Stomach (tissue), 9 donors: Measurements from ENCODE around the gene ZNF277. TPM values are rescaled to one million over a fixed set of nuclear protein-coding genes. Genes with fewer than 3 reads are reported as not detected.

ENCODE experiments used
- DNase-seq, 2 donors: peaks; one replicate each; pipeline versions ENCODE4 v3.0.0 to v3.0.0-alpha.2; 2013 to 2019
- H3K27ac ChIP-seq, 5 donors: fragments of 200-600 bp in 4 of 5; sonication (generic) in 4 of 5; one replicate each; pipeline ENCODE4 v1.5.1; 2013 to 2019; ENCODE audit warnings: mild to moderate bottlenecking in 1 of 5, moderate library complexity in 1 of 5
- H3K27me3 ChIP-seq, 3 donors: fragments of 200-600 bp; sonication (generic); one replicate each; pipeline ENCODE4 v1.5.1; 2017 to 2019; ENCODE audit warnings: mixed run types in 1 of 3
- H3K36me3 ChIP-seq, 4 donors: fragments of 200-600 bp; sonication (generic); 1 replicate in 3 of 4; 2 replicates in 1 of 4; pipeline ENCODE4 v1.5.1; 2016 to 2019
- H3K4me1 ChIP-seq, 4 donors: fragments of 200-600 bp; sonication (generic); one replicate each; pipeline ENCODE4 v1.5.1; 2016 to 2019
- H3K4me3 ChIP-seq, 4 donors: fragments of 200-600 bp; sonication (generic) in 3 of 4; one replicate each; pipeline ENCODE4 v1.5.1; 2016 to 2019; ENCODE audit warnings: mild to moderate bottlenecking in 1 of 4
- H3K9me3 ChIP-seq, 4 donors: fragments of 200-600 bp; sonication (generic); one replicate each; pipeline ENCODE4 v1.5.1; 2016 to 2019
- CTCF ChIP-seq, 7 experiments: fragments of 450-650 bp in 4 of 7; fragments of 200-600 bp in 3 of 7; sonication (generic) in 3 of 7; IDR thresholded peaks; one replicate each; pipeline ENCODE4 v1.5.1; 2016 to 2019; ENCODE audit warnings: antibody characterized with exemption in 7 of 7, control low read depth in 2 of 7, mild to moderate bottlenecking in 1 of 7
- EP300 ChIP-seq: sonication (generic); formaldehyde crosslinking; IDR thresholded peaks from one replicate; pipeline ENCODE4 v1.6.1; 2017; ENCODE audit warnings: antibody characterized with exemption
- POLR2A ChIP-seq, 4 donors: fragments of 450-650 bp; IDR thresholded peaks; one replicate each; pipeline ENCODE4 v1.6.1; 2016; ENCODE audit warnings: antibody characterized with exemption in 4 of 4, control low read depth in 2 of 4, mild to moderate bottlenecking in 1 of 4, moderate library complexity in 1 of 4
- POLR2AphosphoS5 ChIP-seq, 3 donors: sonication (generic); formaldehyde crosslinking; IDR thresholded peaks; one replicate each; pipeline ENCODE4 v1.6.1; 2016; ENCODE audit warnings: antibody characterized with exemption in 3 of 3
- WGBS, 5 donors: extraction: QIAGEN DNeasy Blood & Tissue Kit in 3 of 5; methylation state at CpG; one replicate each; pipeline versions ENCODE4 v1.1.5 to v1.1.7; 2013 to 2018; 5-methylcytosine and 5-hydroxymethylcytosine counted together
- intact Hi-C: fragments of 100-400 bp; cut with DNase I; formaldehyde crosslinking; loops from one replicate; pipeline ENCODE4 v1.15.1; 2023; ENCODE audit warnings: low total_unique reads
- polyA plus RNA-seq, 3 donors: library from polyadenylated mRNA; stranded (reverse); fragments of 200-250 nt; gene quantifications; one replicate each; pipeline ENCODE4 v1.2.3, GENCODE V29; 2013
- total RNA-seq, 5 donors: library from RNA; depleted of rRNA; stranded (reverse); fragments of >200 nt; gene quantifications; one replicate each; pipeline versions ENCODE4 v1.1.0 to v1.2.3, GENCODE V29; 2014 to 2016
- donor health status: healthy with polysubstance abuse.
- donor health status: Bipolar disorder and iron deficiency.
- donor health status: healthy.

Gene ZNF277
- total and polyA plus RNA-seq, 8 donors: 9.9 to 75.0 (median 27.2) TPM

GRCh38 chr7:112266141-112266540 lies 59.6 kb downstream of the ZNF277 start:
- TF ChIP-seq POLR2AphosphoS5 (IDR thresholded peaks at IDR 0.05): no peak
- TF ChIP-seq EP300: no peak
- TF ChIP-seq POLR2A (IDR thresholded peaks at IDR 0.05): no peak
- TF ChIP-seq CTCF (IDR thresholded peaks at IDR 0.05): no peak
- H3K27me3 ChIP-seq: no peaks in the 10 kb centered on the region
- no peaks in the 10 kb centered on the region for H3K36me3 ChIP-seq
- H3K4me1 ChIP-seq: peaks cover 0 to 23% (median 14%) of the 10 kb centered on the region in 4 donors
- intact Hi-C loops: no loop called here
- 93 to 97% (median 96%) methylated on average over 3 of the region's 3 CpGs for WGBS, 5 donors
- no peak overlapping the region for H3K27ac ChIP-seq
- no peak overlapping the region for H3K4me3 ChIP-seq
- H3K9me3 ChIP-seq: no peaks in the 10 kb centered on the region
- no peak for DNase-seq

GRCh38 chr7:112266595-112267270 lies 60.2 kb downstream of the ZNF277 start:
- Histone ChIP-seq H3K36me3 (no peaks in the 10 kb centered on the region), H3K4me3 (no peak overlapping the region), H3K27ac (no peak overlapping the region), H3K4me1 (peaks cover 0 to 23% (median 14%) of the 10 kb centered on the region in 4 donors), H3K9me3 (no peaks in the 10 kb centered on the region), H3K27me3 (no peaks in the 10 kb centered on the region)
- no peak for TF ChIP-seq POLR2AphosphoS5 (IDR thresholded peaks at IDR 0.05)
- TF ChIP-seq CTCF (IDR thresholded peaks at IDR 0.05): no peak
- no peak for TF ChIP-seq POLR2A (IDR thresholded peaks at IDR 0.05)
- WGBS, 5 donors: 80 to 90% (median 80%) methylated on average over 5 of the region's 5 CpGs
- intact Hi-C loops: no loop called here
- no peak for DNase-seq

GRCh38 chr7:112267944-112268691 lies 61.6 kb downstream of the ZNF277 start:
- intact Hi-C loops: no loop called here
- H3K36me3 ChIP-seq: no peaks in the 10 kb centered on the region
- no peak overlapping the region for H3K4me3 ChIP-seq
- H3K9me3 ChIP-seq: no peaks in the 10 kb centered on the region
- H3K27me3 ChIP-seq: no peaks in the 10 kb centered on the region
- H3K27ac ChIP-seq: no peak overlapping the region
- H3K4me1 ChIP-seq: peaks cover 0 to 19% (median 5%) of the 10 kb centered on the region in 4 donors
- no peak for DNase-seq
- WGBS, 5 donors: 85 to 96% (median 93%) methylated on average over 1 of the region's 1 CpG
- TF ChIP-seq POLR2AphosphoS5 (IDR thresholded peaks at IDR 0.05): no peak
- no peak for TF ChIP-seq EP300
- TF ChIP-seq CTCF (IDR thresholded peaks at IDR 0.05): no peak
- TF ChIP-seq POLR2A (IDR thresholded peaks at IDR 0.05): no peak

- Histone ChIP-seq H3K27me3 (no peaks in the 10 kb centered on the region), H3K27ac (no peak overlapping the region), H3K36me3 (no peaks in the 10 kb centered on the region), H3K4me3 (no peak overlapping the region), H3K4me1 (peaks cover 0 to 4% (median 0%) of the 10 kb centered on the region in 4 donors), H3K9me3 (no peaks in the 10 kb centered on the region)
- no peak for DNase-seq
- TF ChIP-seq POLR2A (IDR thresholded peaks at IDR 0.05) (no peak), CTCF (IDR thresholded peaks at IDR 0.05) (no peak), POLR2AphosphoS5 (IDR thresholded peaks at IDR 0.05) (no peak), EP300 (no peak)
- WGBS, 5 donors: 71 to 82% (median 78%) methylated on average over 2 of the region's 2 CpGs
- intact Hi-C loops: no loop called here
Measured at GRCh38 chr7:112271162-112271561, 64.7 kb downstream of the ZNF277 start.
